Loucy (cell line): ENCODE data around the gene NME1.

Experiments
- H2AFZ ChIP-seq: fragments of 200-600 bp; sonication (generic); 2 replicates; pipeline ENCODE4 v1.6.0; 2016; ENCODE audit warnings: antibody characterized with exemption, mild to moderate bottlenecking, low read length, moderate library complexity
- H3F3A ChIP-seq: fragments of 200-600 bp; 2 replicates; pipeline ENCODE4 v1.6.0; 2016; ENCODE audit warnings: antibody characterized with exemption, low read depth, mild to moderate bottlenecking
- H3K27me3 ChIP-seq: fragments of 200-600 bp; sonication (generic); 2 replicates; pipeline ENCODE4 v1.6.1; 2014; ENCODE audit warnings: low read length, mild to moderate bottlenecking; ENCODE audit not compliant: insufficient read depth, poor library complexity, severe bottlenecking
- H3K36me3 ChIP-seq: fragments of 200-600 bp; sonication (generic); 2 replicates; pipeline ENCODE4 v1.6.1; 2016; ENCODE audit warnings: low read length; ENCODE audit not compliant: insufficient read depth
- H3K4me1 ChIP-seq: fragments of 200-600 bp; sonication (generic); 2 replicates; pipeline ENCODE4 v1.5.1; 2014; ENCODE audit warnings: low read length, mild to moderate bottlenecking; ENCODE audit not compliant: insufficient read depth, poor library complexity, severe bottlenecking
- H3K4me2 ChIP-seq: fragments of 200-600 bp; sonication (generic); 2 replicates; pipeline ENCODE4 v1.6.0; 2014; ENCODE audit warnings: antibody characterized with exemption, low read length, low read depth, mild to moderate bottlenecking; ENCODE audit not compliant: poor library complexity, severe bottlenecking
- H3K4me3 ChIP-seq: fragments of 200-600 bp; sonication (generic); 2 replicates; pipeline ENCODE4 v1.5.1; 2014; ENCODE audit warnings: low read length, mild to moderate bottlenecking, mixed read lengths; ENCODE audit not compliant: poor library complexity, severe bottlenecking
- H3K79me2 ChIP-seq: fragments of 200-600 bp; sonication (generic); 2 replicates; pipeline ENCODE4 v1.6.1; 2014; ENCODE audit warnings: low read length; ENCODE audit not compliant: insufficient read depth
- H3K9ac ChIP-seq: fragments of 200-600 bp; sonication (generic); 2 replicates; pipeline ENCODE4 v1.6.0; 2014; ENCODE audit warnings: mild to moderate bottlenecking, low read depth, low read length, moderate library complexity; ENCODE audit not compliant: poor library complexity, severe bottlenecking
- H3K9me2 ChIP-seq: fragments of 200-600 bp; sonication (generic); replicated peaks from 2 replicates; pipeline ENCODE4 v1.6.1; 2016; ENCODE audit warnings: low read depth, low read length, mixed read lengths
- H3K9me3 ChIP-seq: fragments of 200-600 bp; sonication (generic); 2 replicates; pipeline ENCODE4 v1.6.1; 2014; ENCODE audit warnings: mild to moderate bottlenecking, antibody characterized with exemption, low read length, low read depth; ENCODE audit not compliant: insufficient read depth
- H4K20me1 ChIP-seq: fragments of 200-600 bp; sonication (generic); 2 replicates; pipeline ENCODE4 v1.6.0; 2014; ENCODE audit warnings: antibody characterized with exemption, low read length, mild to moderate bottlenecking; ENCODE audit not compliant: insufficient read depth, poor library complexity, severe bottlenecking
- CTCF ChIP-seq: fragments of 200-600 bp; sonication (generic); conservative IDR thresholded peaks from 2 replicates; pipeline ENCODE4 v1.5.1; 2014; ENCODE audit warnings: mild to moderate bottlenecking, antibody characterized with exemption, low read length
- EZH2phosphoT487 ChIP-seq: fragments of 200-600 bp; IDR thresholded peaks from 2 replicates; pipeline ENCODE4 v1.6.1; 2018; ENCODE audit warnings: antibody characterized with exemption, mild to moderate bottlenecking, moderate library complexity, borderline replicate concordance

NME1 gene

GRCh38 chr17:51191895-51192294 is 38.5 kb downstream of the NME1 start:
- H4K20me1 ChIP-seq, result no peaks in the 10 kb centered on the region
- H3K4me1 ChIP-seq, result no peaks in the 10 kb centered on the region
- no peaks in the 10 kb centered on the region for H3F3A ChIP-seq
- TF ChIP-seq CTCF, result no peak
- TF ChIP-seq EZH2phosphoT487, result no peak
- no peaks in the 10 kb centered on the region for H3K27me3 ChIP-seq
- no peak overlapping the region for H3K4me2 ChIP-seq
- H2AFZ ChIP-seq, result no peak overlapping the region
- no peak overlapping the region for H3K9ac ChIP-seq
- H3K36me3 ChIP-seq, result peaks cover 69% of the 10 kb centered on the region; the same call in 1 of the 2 replicates
- H3K4me3 ChIP-seq, result no peak overlapping the region
- H3K79me2 ChIP-seq, result no peaks in the 10 kb centered on the region
- H3K9me2 ChIP-seq, result no peaks in the 10 kb centered on the region
- H3K9me3 ChIP-seq, result no peaks in the 10 kb centered on the region

GRCh38 chr17:51197754-51198153 is 44.4 kb downstream of the NME1 start:
- Histone ChIP-seq H3K4me2 (no peak overlapping the region), H3K36me3 (peaks cover 81% of the 10 kb centered on the region), H3F3A (no peaks in the 10 kb centered on the region), H3K9ac (no peak overlapping the region), H3K79me2 (no peaks in the 10 kb centered on the region), H3K4me1 (peaks cover 8% of the 10 kb centered on the region), H4K20me1 (no peaks in the 10 kb centered on the region), H2AFZ (no peak overlapping the region), H3K9me3 (no peaks in the 10 kb centered on the region), H3K27me3 (no peaks in the 10 kb centered on the region), H3K9me2 (no peaks in the 10 kb centered on the region), H3K4me3 (no peak overlapping the region)
- no peak for TF ChIP-seq CTCF
- TF ChIP-seq EZH2phosphoT487, result no peak

- Histone ChIP-seq H3K79me2 (no peaks in the 10 kb centered on the region), H3K9ac (no peak overlapping the region), H3K9me3 (no peaks in the 10 kb centered on the region), H3K9me2 (no peaks in the 10 kb centered on the region), H3K4me3 (no peak overlapping the region), H3F3A (no peaks in the 10 kb centered on the region), H2AFZ (no peak overlapping the region), H4K20me1 (no peaks in the 10 kb centered on the region), H3K36me3 (peaks cover 80% of the 10 kb centered on the region), H3K4me1 (peaks cover 8% of the 10 kb centered on the region), H3K27me3 (no peaks in the 10 kb centered on the region), H3K4me2 (no peak overlapping the region)
- TF ChIP-seq CTCF (no peak), EZH2phosphoT487 (no peak)
Observed at GRCh38 chr17:51200295-51200694, 46.9 kb downstream of the NME1 start.
